Adrenal gland (tissue), 12 donors: ENCODE results near the gene LAG3. TPM values are rescaled to one million over a fixed set of nuclear protein-coding genes. Genes with fewer than 3 reads are reported as not detected.
A peak's percentile ranks its signal among the peaks of the same experiment; 100 is the strongest.

Experiments used
- DNase-seq, 7 donors: peaks; one replicate each; pipeline ENCODE4 v3.0.0-alpha.2; 2019 to 2020
- H3K27ac ChIP-seq, 5 donors: fragments of 200-600 bp; sonication (generic) in 4 of 5; 1 replicate in 3 of 5; 2 replicates in 2 of 5; pipeline versions ENCODE4 v1.5.1 to v1.8.0; 2016 to 2020; ENCODE audit warnings: mild to moderate bottlenecking in 1 of 5
- H3K27me3 ChIP-seq: fragments of 200-600 bp; 2 replicates; pipeline ENCODE4 v1.8.0; 2021
- H3K36me3 ChIP-seq, 2 donors: fragments of 200-600 bp; replicated peaks in 1 of 2; 1 replicate in 1 of 2; 2 replicates in 1 of 2; pipeline versions ENCODE4 v1.5.1 to v1.8.0; 2018 to 2022
- H3K4me1 ChIP-seq, 2 donors: fragments of 200-600 bp; replicated peaks in 1 of 2; 1 replicate in 1 of 2; 2 replicates in 1 of 2; pipeline versions ENCODE4 v1.5.1 to v1.8.0; 2018 to 2021
- H3K4me3 ChIP-seq, 4 donors: fragments of 200-600 bp; sonication (generic) in 3 of 4; one replicate each; pipeline ENCODE4 v1.5.1; 2016 to 2018
- H3K9me3 ChIP-seq, 3 donors: fragments of 200-600 bp; sonication (generic) in 1 of 3; replicated peaks in 1 of 3; 1 replicate in 2 of 3; 2 replicates in 1 of 3; pipeline versions ENCODE4 v1.5.1 to v1.8.0; 2016 to 2021
- POLR2A ChIP-seq, 2 donors: fragments of 450-650 bp; IDR thresholded peaks; one replicate each; pipeline ENCODE4 v1.6.1; 2017; ENCODE audit warnings: antibody characterized with exemption in 2 of 2, mild to moderate bottlenecking in 2 of 2, moderate library complexity in 1 of 2
- WGBS, 4 donors: extraction: QIAGEN DNeasy Blood & Tissue Kit in 2 of 4; methylation state at CpG; one replicate each; pipeline versions ENCODE4 v1.1.5 to v1.1.7; 2013 to 2017; 5-methylcytosine and 5-hydroxymethylcytosine counted together
- intact Hi-C, 2 donors: fragments of 100-400 bp; cut with DNase I; formaldehyde crosslinking; loops; one replicate each; pipeline versions ENCODE4 v1.14.1 to v1.15.0; 2022 to 2023
- polyA plus RNA-seq, 3 donors: library from polyadenylated mRNA; stranded (reverse); fragments of 200-250 nt in 2 of 3; fragments of 350-450 nt in 1 of 3; fragmentation: Illumina TruSeq in 1 of 3; extraction: RNeasy Lipid Tissue Mini Kit (QIAGEN cat#74804) in 1 of 3; gene quantifications; one replicate each; pipeline ENCODE4 v1.2.3, GENCODE V29; 2013 to 2014
- total RNA-seq, 9 donors: library from RNA; depleted of rRNA in 4 of 9; stranded (reverse); fragments of >200 nt in 4 of 9; fragments of 120-200 nt in 1 of 9; fragmentation: NEBNext Ultra II Directional in 1 of 9; extraction: Animal tissue kit (Norgen Biotek cat#: 25700) in 1 of 9; gene quantifications; one replicate each; pipeline versions ENCODE4 v1.1.0 to v1.2.4, GENCODE V29; 2013 to 2023
- TF ChIP-seq, protein P1 (sequence below), 6 experiments: fragments of 450-650 bp in 4 of 6; fragments of 200-600 bp in 2 of 6; sonication (generic) in 1 of 6; IDR thresholded peaks; 1 replicate in 5 of 6; 2 replicates in 1 of 6; pipeline versions ENCODE4 v1.5.1 to v1.8.0; 2016 to 2021; ENCODE audit warnings: antibody characterized with exemption in 6 of 6, mild to moderate bottlenecking in 2 of 6, moderate library complexity in 1 of 6
- donor health status: healthy with polysubstance abuse.
- donor health status: Bipolar disorder and iron deficiency.
- donor health status: DM: yes; HTN: yes; CAD: no.
- donor health status: DM: no; HTN: no; CAD: no.
- donor health status: DM: no; HTN: no; CAD: no.
- donor health status: DM: yes; HTN: yes; CAD: no.

Gene LAG3
- total and polyA plus RNA-seq, 12 donors: 0.11 to 4.3 (median 0.71) TPM; not detected in 2

DNA sequence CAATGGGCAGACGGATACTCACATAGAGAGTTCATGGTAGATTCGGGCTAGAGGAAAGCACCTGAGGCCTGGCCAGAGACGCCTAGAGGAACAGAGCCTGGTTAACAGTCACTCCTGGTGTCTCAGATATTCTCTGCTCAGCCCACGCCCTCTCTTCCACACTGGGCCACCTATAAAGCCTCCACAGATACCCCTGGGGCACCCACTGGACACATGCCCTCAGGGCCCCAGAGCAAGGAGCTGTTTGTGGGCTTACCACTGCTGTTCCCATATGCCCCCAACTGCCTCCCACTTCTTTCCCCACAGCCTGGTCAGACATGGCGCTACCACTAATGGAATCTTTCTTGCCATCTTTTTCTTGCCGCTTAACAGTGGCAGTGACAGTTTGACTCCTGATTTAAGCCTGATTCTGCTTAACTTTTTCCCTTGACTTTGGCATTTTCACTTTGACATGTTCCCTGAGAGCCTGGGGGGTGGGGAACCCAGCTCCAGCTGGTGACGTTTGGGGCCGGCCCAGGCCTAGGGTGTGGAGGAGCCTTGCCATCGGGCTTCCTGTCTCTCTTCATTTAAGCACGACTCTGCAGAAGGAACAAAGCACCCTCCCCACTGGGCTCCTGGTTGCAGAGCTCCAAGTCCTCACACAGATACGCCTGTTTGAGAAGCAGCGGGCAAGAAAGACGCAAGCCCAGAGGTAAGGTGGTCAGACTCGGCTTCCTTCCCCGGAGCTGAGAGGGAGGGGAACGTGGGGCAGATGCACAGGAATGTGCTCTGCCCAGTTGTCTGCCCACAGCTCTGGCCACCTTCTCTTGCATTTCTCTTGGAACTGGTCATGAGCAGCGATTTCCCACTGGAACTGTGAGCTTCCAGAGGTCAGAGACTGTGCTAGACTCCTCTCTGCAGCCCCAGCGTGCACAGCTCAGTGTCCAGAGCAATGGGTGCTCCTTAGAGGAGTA, 16.9 kb downstream of the LAG3 start, which contains the start of gene CD4:
Gene CD4, plus strand, starts transcription at position 557 of the 953 bp plus-strand sequence. CDS start 10,611 bp downstream, outside the sequence.
- peak; percentile 22 to 31 for TF ChIP-seq POLR2A (IDR thresholded peaks at IDR 0.05)
- TF ChIP-seq, protein P1, sequence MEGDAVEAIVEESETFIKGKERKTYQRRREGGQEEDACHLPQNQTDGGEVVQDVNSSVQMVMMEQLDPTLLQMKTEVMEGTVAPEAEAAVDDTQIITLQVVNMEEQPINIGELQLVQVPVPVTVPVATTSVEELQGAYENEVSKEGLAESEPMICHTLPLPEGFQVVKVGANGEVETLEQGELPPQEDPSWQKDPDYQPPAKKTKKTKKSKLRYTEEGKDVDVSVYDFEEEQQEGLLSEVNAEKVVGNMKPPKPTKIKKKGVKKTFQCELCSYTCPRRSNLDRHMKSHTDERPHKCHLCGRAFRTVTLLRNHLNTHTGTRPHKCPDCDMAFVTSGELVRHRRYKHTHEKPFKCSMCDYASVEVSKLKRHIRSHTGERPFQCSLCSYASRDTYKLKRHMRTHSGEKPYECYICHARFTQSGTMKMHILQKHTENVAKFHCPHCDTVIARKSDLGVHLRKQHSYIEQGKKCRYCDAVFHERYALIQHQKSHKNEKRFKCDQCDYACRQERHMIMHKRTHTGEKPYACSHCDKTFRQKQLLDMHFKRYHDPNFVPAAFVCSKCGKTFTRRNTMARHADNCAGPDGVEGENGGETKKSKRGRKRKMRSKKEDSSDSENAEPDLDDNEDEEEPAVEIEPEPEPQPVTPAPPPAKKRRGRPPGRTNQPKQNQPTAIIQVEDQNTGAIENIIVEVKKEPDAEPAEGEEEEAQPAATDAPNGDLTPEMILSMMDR (IDR thresholded peaks at IDR 0.05): no peak
- DNase-seq: peak in 6 of 7 donors; percentile 41 to 78 (median 65)
- no peaks in the 10 kb centered on the region for H3K9me3 ChIP-seq
- no peaks in the 10 kb centered on the region for H3K36me3 ChIP-seq
- H3K4me3 ChIP-seq: peak within 1 kb of the TSS in 1 of 4 donors; percentile 17
- peaks cover 12% of the 10 kb centered on the region for H3K27me3 ChIP-seq
- 60 to 73% (median 69%) methylated on average over 15 to 18 of the region's 18 CpGs for WGBS, 4 donors
- peak within 1 kb of the TSS in 4 of 5 donors; percentile 14 to 82 (median 51) for H3K27ac ChIP-seq
- intact Hi-C loops: no loop called here
- no peaks in the 10 kb centered on the region for H3K4me1 ChIP-seq

DNA sequence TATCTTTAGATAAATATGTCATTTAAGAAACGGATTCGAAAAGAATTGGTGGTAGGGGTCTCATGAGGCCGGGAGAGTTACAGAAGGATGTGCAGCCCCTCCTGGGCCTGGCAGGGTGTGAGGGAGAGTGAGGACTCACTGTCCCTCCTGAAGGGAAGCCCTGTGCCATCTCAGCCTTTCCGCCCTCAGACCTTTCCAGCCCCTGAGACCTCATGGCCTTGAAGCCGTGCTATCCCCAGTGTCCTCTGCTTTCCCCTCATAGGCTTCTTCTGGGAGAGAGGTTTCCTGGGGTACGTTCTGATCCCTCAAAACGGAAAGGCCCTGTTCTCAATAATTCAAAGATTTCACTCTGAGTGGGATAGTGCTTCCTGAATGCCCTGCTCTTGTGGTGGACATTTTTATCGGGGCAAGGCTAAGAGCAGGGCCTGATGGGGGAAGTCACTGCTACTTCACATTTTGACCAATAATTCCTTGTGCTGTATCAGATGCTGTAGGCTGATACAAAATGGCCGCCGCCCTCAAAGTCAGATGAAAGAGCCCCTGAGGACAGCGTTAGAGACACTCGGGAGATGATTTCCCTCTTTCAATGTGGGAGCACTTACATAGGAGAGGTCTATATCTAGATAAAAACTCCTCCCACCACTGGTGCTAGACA, 18.3 kb downstream of the LAG3 start:
- no peaks in the 10 kb centered on the region for H3K9me3 ChIP-seq
- TF ChIP-seq, protein P1 (IDR thresholded peaks at IDR 0.05): no peak
- TF ChIP-seq POLR2A (IDR thresholded peaks at IDR 0.05): no peak
- no peaks in the 10 kb centered on the region for H3K4me1 ChIP-seq
- WGBS, 4 donors: 74 to 77% (median 76%) methylated on average over 8 to 12 of the region's 12 CpGs
- intact Hi-C loops: no loop called here
- H3K36me3 ChIP-seq: no peaks in the 10 kb centered on the region
- peak overlapping the region in 1 of 4 donors; percentile 29 for H3K4me3 ChIP-seq
- peak overlapping the region in 2 of 5 donors; percentile 34 to 65 for H3K27ac ChIP-seq
- no peak for DNase-seq
- peaks cover 9% of the 10 kb centered on the region for H3K27me3 ChIP-seq

DNA sequence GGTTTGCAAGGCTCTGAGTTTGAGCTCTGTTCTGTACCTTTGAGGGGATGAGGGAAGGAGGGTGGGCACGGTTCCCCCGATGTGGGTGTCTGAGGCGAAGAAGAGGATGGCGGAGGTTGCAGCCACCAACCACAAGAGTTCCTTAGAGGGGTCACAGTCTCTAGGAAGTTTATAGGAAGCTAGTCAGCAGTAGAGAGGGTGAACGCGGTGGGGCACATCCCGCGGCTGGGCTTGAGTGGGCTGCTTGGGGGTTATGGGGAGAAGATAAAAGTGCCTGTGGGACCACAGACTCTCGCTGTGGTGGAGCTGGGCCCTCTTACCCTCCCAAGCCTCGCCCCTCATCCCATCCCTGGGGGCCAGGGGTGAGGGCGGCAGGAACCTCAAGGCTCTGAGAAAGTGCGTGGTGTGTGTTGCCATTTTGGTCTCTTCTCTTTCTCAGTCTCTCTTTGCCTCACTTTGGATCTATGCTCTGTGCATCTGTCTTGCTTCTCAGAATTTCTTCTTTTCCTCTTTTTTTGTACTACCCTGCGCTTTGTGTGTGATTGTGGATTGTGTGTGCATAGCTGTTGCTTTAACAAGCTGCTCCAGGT, 19.7 kb downstream of the LAG3 start:
- no peak for DNase-seq
- no peak for TF ChIP-seq POLR2A (IDR thresholded peaks at IDR 0.05)
- TF ChIP-seq, protein P1 (IDR thresholded peaks at IDR 0.05): no peak
- peak overlapping the region in 1 of 4 donors; percentile 29 for H3K4me3 ChIP-seq
- 69 to 89% (median 79%) methylated on average over 12 to 13 of the region's 13 CpGs for WGBS, 4 donors
- H3K9me3 ChIP-seq: no peaks in the 10 kb centered on the region
- H3K27ac ChIP-seq: peak overlapping the region in 1 of 5 donors; percentile 65
- no peaks in the 10 kb centered on the region for H3K36me3 ChIP-seq
- H3K27me3 ChIP-seq: peaks cover 13% of the 10 kb centered on the region
- H3K4me1 ChIP-seq: no peaks in the 10 kb centered on the region
- intact Hi-C loops: no loop called here
